Embryonic facial prominence (tissue), 1 donor: ENCODE measurements around the gene ZNF664.

Experiments used
- DNase-seq: peaks from one replicate; pipeline ENCODE4 v3.0.0-alpha.2; 2016; ENCODE audit errors: extremely low spot score

Gene ZNF664

DNA sequence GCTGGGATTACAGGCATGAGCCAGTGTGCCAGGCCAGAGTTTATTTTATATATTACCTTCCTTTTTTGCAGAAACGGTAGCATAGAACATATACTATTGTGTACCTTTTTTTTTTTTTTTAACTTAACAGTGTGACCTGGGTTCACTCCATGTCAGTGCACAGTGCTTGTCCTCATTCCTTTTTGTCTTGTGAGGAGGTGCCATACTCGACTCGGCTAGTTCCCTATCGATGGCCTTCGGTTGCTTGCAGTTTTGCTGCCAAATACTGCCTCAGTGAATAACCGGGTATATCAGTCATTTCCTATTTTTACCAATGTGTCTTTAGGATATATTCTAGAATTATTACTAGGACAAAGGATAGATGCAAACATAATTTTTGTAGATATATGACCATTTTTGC is 36.8 kb downstream of the ZNF664 start:
- DNase-seq = no peak

GRCh38 chr12:124010687-124011086 is 37.7 kb downstream of the ZNF664 start:
- DNase-seq = no peak

DNA sequence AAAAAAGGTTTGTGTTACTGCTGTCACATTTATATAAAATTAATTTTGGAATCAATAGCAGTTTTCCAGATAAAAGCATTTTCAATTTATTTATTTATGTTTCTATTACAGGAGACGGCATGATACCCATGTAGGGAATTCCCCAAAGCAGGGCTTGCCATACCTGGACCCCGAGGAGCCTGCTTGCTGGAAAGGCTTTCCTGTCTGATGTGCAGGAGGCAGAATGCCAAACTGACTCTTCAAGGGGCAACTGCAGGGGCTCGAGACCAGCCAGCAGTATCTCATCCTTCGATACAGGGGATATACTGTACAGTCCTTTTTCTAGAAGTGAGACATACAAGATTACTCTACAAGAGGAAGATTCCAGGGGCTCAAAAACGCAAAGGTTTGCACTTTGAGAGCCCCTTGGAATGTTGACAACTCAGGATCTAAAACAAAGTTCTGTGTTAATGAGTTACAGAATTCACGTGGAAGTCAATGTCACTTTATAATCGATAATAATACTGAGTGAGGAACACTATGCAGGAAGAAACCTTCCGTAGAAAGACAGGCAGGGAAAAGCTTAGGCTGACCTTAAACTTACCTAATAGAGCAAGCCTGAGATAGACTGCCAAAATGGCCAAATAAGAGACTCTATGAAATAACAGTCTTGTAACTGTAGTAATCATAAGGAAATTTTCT is 38.6 kb downstream of the ZNF664 start:
- DNase-seq = no peak

DNA sequence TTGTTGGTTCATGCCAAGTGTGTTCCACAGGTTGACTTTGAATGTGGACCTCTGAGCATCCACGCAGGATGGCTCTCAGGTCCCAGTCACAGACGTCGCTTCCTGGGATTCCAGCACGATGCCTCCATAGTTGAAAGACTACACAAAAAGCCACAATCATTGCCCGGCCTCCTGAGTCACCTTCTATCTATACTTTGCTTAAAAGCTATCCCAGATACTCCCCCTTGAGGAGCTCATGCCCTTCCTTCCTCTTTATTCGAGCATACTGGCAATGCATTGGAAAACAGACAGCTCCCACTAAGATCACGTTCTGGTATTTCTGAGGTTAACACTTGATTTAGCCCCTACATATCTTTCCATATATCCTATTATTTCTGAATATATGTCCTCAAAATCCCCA is 40.1 kb downstream of the ZNF664 start:
- DNase-seq = no peak

GRCh38 chr12:124015494-124016461 is 42.8 kb downstream of the ZNF664 start:
- DNase-seq = no peak

- no peak for DNase-seq
Observed at GRCh38 chr12:124017064-124017463, 44.0 kb downstream of the ZNF664 start.

DNA sequence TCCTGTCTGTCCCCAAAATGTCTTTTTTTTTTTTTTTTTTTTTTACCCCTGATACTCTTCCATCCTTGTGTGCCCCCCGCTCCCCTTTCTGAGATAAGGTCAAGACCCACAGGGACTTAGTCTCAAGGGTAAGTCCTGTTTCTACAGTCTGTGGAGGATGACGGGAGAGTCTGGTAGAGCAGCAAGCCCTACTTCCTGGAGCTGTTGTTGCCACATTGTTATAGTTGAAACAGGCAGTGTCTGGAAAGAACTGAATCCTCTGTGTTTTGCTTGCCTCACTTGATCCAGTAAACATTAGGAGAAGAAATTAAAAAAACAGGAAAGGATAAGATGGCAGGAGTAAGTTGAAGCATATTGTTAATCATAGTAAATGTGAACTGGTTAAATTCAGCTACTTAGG is 45.5 kb downstream of the ZNF664 start:
- no peak for DNase-seq

DNA sequence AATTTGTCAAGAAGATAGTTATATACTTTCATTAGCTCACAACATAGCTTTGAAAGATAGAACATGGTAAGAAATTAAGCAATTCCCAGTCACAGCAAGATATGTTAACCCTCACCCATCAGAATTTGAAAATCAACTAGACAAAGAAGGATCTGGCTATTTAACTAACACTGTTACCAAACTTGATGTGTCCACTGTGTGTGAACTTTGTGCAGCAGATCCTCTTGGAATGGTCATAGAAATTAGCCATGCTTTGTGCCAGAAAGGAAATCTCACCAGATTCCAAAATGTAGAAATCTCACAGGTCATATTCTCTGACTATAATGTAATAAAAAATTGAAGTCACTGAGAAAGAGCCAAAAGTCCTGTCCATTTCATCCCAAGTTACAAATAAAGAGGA is 46.1 kb downstream of the ZNF664 start:
- no peak for DNase-seq

DNA sequence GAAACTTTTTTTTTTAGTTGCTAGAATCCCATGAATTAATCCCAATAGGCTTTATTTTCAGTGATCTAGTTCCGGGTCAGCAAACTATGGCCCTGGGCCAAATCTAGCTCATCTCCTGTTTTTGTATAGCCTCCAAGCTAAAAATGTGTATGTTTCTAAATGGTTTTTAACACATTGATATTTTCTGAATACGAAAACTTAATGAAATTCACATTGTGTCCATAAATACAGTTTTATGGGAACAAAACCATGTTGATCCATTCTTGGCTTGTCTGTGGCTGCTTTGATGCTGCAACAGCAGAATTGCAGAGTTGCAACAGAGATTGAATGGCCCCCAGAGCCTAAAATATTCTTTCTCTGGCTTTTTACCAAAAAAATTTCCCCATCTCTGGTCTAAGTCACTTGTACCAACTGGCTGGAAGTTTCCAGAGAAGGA is 47.5 kb downstream of the ZNF664 start:
- no peak for DNase-seq

GRCh38 chr12:124021007-124021406 is 48.0 kb downstream of the ZNF664 start:
- no peak for DNase-seq

- no peak for DNase-seq
Observed at GRCh38 chr12:124022161-124022560, 49.1 kb downstream of the ZNF664 start.

- DNase-seq = no peak
Observed at GRCh38 chr12:124024263-124024678, 51.3 kb downstream of the ZNF664 start.

GRCh38 chr12:124024776-124025175 is 51.8 kb downstream of the ZNF664 start:
- no peak for DNase-seq

DNA sequence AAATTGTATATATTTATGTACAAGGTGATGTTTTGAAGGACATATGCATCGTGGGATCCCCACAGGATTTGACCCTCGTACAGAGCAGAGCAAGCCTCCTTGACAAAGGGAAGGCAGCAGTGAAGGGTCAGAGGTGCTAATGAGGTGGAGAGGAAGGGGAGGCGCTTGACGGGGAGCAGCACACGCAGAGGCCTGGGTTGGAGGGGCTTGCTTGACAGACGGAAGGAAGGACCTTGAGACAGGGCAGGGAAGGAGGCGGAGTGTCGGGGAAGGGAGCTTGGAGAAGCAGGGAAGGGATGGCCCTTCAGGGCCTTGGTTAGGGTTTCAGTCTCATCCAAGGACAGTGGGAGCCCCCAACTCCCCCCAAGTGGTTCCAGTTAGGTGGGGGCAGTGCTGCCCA is 52.6 kb downstream of the ZNF664 start:
- no peak for DNase-seq

GRCh38 chr12:124026755-124027745 is 54.0 kb downstream of the ZNF664 start:
- no peak for DNase-seq

DNA sequence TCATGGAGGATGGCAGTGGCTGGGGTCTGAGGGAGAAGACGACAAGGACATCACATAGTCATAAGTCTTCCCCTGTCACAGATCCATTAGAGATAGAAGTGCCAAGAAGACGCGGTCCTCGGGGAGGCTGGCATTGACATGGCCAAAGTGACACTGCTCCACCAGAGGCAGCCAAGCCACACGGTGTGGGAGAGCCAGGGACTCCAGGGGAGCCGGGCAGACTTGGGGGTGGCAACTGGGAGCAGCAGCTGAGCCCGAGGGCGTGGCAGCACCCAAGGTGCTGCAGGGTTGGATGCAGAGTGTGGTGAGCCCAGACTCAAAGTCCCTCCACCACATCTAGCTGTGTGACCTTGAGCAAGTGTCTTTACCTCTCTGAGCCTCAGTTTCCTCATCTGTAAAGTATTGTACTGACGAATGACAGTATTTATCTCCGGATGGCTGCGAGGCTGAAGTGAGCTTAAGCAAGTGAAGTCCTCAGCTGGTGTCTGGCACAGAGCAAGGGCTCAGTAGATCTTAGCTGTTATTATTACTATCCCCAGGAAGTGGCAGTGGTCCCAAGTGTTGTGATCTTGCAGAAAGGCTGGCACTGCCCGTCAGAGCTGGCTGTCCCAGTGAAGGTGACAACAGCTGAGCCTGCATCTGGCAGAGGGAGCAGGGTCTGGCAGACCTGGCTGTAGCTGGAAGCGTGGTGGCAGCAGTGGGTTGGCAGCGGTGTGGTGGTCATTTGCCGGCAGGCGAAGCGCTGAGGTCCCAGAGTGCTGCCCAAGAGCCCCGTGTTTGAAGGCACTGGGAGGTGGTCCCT is 54.9 kb downstream of the ZNF664 start:
- no peak for DNase-seq

- no peak for DNase-seq
Observed at GRCh38 chr12:124028555-124028925, 55.5 kb downstream of the ZNF664 start.

GRCh38 chr12:124030008-124030407 is 57.0 kb downstream of the ZNF664 start:
- no peak for DNase-seq

DNA sequence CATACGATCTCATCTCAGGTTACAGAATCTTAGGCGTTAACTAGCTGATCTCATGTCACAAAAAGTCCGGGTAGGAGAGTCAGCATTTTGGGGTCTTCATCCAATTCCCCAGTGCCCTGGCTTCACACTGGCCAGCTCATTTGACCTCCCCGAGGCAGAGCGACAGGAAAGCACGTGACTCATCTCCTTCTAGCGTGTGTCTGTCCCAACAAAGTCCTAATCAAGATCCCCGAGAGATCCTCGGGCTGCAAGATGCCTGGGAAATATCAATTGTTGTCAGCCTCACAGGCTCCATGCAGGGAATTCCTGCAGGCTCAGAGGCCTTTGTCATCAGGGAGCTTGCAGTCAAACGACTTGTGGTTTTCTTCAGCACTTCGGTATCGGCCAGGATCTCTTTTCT is 57.5 kb downstream of the ZNF664 start:
- DNase-seq = no peak

GRCh38 chr12:124031058-124031457 is 58.0 kb downstream of the ZNF664 start:
- no peak for DNase-seq
